ENCODE data around the gene NUP210L.

The NUP210L gene

GRCh38 chr1:153967107-153967999 is 187.5 kb downstream of the NUP210L start, which contains the start of gene CREB3L4:
Gene CREB3L4, plus strand, starts transcription at chr1:153967902. Its CDS starts 624 bp downstream, at chr1:153968526.
- H3K27me3 ChIP-seq (ENCODE audit: insufficient read depth, poor library complexity, severe bottlenecking) = no peaks in the 10 kb centered on the region
- peak; percentile 28 for TF ChIP-seq CTCF (IDR thresholded peaks at IDR 0.05; ENCODE audit: insufficient read depth, low read length)
- peak; percentile 62 for TF ChIP-seq REST (IDR thresholded peaks at IDR 0.05; ENCODE audit: insufficient replicate concordance, low read depth)
- TF ChIP-seq SPI1 (IDR thresholded peaks at IDR 0.05; ENCODE audit: borderline replicate concordance, low read depth) = no peak
- TF ChIP-seq POLR2AphosphoS5 (IDR thresholded peaks at IDR 0.05; ENCODE audit: low read depth) = peak; percentile 80
- peak; percentile 24; the same call in 1 of the 2 replicates for TF ChIP-seq GABPA (IDR thresholded peaks at IDR 0.05; ENCODE audit: low read depth)
- peak; percentile 96 to 97 for DNase-seq (ENCODE audit: low read depth in 1 of 2, low spot score in 1 of 2)
- H3K4me3 ChIP-seq (replicated peaks; ENCODE audit: insufficient read depth, low read length) = peak within 1 kb of the TSS; percentile 62
- peak within 1 kb of the TSS; percentile 94 for H3K27ac ChIP-seq (replicated peaks)

- no peak for DNase-seq (ENCODE audit: low read depth in 1 of 2, low spot score in 1 of 2)
- Histone ChIP-seq H3K27ac (replicated peaks) (peak overlapping the region; percentile 79), H3K27me3 (ENCODE audit: insufficient read depth, poor library complexity, severe bottlenecking) (no peaks in the 10 kb centered on the region), H3K4me3 (replicated peaks; ENCODE audit: insufficient read depth, low read length) (peak overlapping the region; percentile 64)
- no peak for TF ChIP-seq SPI1 (IDR thresholded peaks at IDR 0.05; ENCODE audit: borderline replicate concordance, low read depth)
- no peak for TF ChIP-seq CTCF (IDR thresholded peaks at IDR 0.05; ENCODE audit: insufficient read depth, low read length)
- no peak for TF ChIP-seq REST (IDR thresholded peaks at IDR 0.05; ENCODE audit: insufficient replicate concordance, low read depth)
- no peak; the same call in 1 of the 2 replicates for TF ChIP-seq POLR2AphosphoS5 (IDR thresholded peaks at IDR 0.05; ENCODE audit: low read depth)
- no peak for TF ChIP-seq GABPA (IDR thresholded peaks at IDR 0.05; ENCODE audit: low read depth)
These were observed 191.0 kb downstream of the NUP210L start for GRCh38 chr1:153963850-153964331.

- Histone ChIP-seq H3K27ac (replicated peaks) (peak within 1 kb of the TSS; percentile 79), H3K4me3 (replicated peaks; ENCODE audit: insufficient read depth, low read length) (peak within 1 kb of the TSS; percentile 64), H3K27me3 (ENCODE audit: insufficient read depth, poor library complexity, severe bottlenecking) (no peaks in the 10 kb centered on the region)
- TF ChIP-seq GABPA (IDR thresholded peaks at IDR 0.05; ENCODE audit: low read depth) (no peak), POLR2AphosphoS5 (IDR thresholded peaks at IDR 0.05; ENCODE audit: low read depth) (peak; percentile 27)
- DNase-seq (ENCODE audit: low read depth in 1 of 2, low spot score in 1 of 2) = peak; percentile 96 to 99
These were observed 191.6 kb downstream of the NUP210L start, which contains the start of gene SLC39A1 for GRCh38 chr1:153963030-153963849. Gene SLC39A1, minus strand, starts transcription at chr1:153963537. Its CDS starts 822 bp downstream, at chr1:153962715.
